Stimulated activated CD4-positive, alpha-beta T cell treated with anti-CD3 and anti-CD28 coated beads, TNF-alpha, amount 100 ng/mL, for 24 hours (primary cell): ENCODE data around the gene PHACTR4.
A peak's percentile ranks its signal among the peaks of the same experiment; 100 is the strongest.
"Not testable (repeated sequence)": the region's sequence is repeated elsewhere in the genome, so short reads cannot be mapped to it uniquely, and the experiment has no call there.

Experiments used
- DNase-seq, 3 experiments: peaks; one replicate each; pipeline ENCODE4 v3.0.0-alpha.2; 2020; ENCODE audit warnings: low read depth in 3 of 3

Gene PHACTR4

DNA sequence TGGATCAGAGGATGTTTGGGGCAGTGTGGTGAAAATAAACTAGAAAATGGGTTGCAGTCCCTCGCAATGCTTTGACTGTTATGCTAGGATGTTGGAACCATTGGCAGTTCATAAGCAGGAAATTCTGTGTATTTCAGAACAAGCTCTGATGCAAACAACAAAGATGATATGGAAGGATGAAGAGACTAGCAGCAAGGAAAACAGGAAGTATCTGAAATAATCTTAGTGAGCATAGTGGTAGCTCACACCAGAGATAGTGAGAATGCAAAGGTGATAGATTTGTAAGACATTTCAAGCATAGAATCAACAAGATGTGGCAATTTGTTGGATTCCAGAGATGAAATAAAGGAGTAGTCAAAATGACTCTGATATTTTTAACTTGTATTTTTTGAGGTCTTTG lies 125.2 kb downstream of the PHACTR4 start:
- no peak for DNase-seq

DNA sequence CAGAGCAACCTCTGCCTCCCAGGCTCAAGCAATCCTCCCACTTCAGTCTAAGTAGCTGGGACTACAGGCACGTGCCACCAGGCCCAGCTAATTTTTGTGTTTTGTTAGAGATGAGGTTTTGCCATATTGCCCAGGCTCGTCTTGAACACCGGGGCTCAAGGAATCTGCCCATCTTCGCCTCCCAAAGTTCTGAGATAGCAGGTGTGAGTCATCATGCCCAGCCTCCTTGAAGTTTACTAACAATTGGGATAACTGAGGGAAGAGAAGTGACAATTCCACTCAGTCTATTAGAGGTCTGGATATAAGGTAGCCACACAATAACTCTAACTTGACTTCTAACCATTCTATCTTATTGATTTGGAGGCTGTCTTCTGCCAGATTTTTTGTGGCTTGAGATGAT lies 130.0 kb downstream of the PHACTR4 start:
- no peak for DNase-seq

DNA sequence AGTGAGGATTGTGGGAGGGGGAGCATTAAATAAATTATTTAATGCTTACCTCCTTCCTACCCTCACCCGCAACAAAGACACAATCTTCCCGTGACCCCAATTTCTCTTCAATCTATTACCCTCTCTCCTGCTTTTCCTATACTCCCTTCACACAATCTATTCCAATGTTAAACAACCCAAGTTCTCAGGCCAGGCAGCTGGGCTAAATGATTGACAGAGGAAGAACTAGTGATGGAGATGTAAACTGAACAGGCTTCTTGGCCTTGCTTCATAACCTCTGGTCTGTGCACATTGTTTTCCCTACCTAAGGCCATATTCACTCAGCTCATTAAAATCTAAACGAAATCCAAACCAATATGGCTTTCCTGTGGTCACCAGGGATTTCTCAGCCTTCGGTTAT lies 132.4 kb downstream of the PHACTR4 start:
- DNase-seq, result no peak

DNA sequence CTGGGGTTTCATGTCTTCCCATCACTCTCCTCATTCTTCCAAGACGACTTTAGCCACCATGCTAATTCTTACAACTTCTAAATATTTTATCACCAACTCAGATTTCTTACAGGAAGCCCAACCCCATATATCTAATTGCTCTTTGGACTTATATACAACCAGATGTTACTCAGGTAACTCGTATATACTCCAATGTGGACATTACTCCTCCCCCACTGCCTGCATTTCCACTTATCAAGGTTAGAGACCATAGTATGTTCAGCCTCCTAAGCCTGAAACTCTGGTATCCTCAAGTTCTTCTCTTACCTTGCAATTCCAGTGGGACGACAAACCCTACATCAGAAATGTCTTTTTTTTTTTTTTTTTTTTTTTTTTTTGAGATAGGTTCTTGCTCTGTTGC lies 133.6 kb downstream of the PHACTR4 start:
- DNase-seq, result no peak

DNA sequence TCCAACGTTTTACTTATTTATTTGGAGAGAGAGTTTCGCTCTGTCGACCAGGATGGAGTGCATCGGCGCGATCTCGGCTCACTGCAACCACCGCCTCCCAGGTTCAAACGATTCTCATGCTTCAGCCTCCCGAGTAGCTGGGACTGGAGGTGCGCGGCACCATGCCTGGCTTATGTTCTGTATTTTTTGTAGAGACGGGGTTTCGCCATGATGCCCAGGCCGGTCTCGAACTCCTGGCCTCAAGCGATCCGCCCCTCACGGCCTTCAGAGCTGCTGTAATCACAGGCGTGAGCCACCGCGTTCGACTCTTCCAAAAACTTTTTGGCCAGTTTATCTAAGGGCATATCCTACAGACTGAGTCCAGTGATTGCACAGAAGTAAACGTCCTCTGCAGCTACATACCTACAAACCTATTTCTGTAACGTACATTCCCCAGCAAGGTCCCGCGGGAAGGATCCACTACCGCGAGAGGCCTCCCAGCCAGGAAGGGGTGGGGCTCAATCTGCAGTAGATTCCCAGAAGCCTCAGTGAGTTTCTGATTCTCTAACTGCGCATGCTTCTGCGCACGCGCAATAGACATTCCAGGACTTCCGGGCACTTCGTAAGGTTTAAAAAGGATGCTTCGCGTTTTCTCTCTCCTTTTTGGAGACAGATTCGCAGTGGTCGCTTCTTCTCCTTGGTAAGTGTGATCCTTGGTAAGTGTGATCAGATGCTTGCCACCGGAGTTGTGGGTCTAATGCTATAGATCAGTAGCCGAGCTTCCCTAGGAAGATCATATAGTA lies 136.1 kb downstream of the PHACTR4 start, which contains the start of gene RCC1:
TSS of gene RCC1 (plus strand) at position 638 of the 782 bp plus-strand sequence. CDS start 23,824 bp downstream, outside the sequence.
- peak; percentile 87 to 94 (median 93) for DNase-seq

DNA sequence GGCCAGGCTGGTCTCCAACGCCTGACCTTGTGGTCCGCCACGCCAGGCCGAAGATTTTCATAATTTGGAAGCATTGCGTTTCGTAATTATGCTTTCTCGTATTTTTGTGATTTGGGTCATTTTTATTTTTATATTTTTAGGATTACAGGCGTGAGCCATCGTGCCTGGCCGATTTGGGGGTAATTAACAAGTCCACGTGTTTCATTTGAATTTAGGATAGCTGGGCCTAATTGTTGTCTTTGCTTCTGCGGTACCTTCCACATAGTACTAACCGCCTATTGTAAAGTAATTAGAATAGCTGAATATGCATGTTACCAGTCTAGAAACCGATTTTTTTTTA lies 137.3 kb downstream of the PHACTR4 start:
- no peak for DNase-seq

DNA sequence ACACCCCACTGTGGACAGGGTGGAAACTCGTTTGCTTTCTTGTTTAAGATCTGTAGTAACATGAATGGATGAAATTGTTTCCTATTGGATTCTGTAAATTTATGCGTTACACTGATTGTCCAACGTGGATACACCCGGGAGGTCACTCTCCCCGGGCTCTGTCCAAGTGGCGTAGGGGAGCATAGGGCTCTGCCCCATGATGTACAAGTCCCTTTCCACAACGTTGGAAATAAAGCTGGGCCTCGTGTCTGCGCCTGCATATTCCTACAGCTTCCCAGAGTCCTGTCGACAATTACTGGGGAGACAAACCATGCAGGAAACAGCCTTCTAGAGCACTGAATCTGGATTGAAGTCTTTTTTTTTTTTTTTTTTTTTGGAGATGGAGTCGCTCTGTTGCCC lies 137.7 kb downstream of the PHACTR4 start:
- peak; percentile 12 to 38 (median 19) for DNase-seq

DNA sequence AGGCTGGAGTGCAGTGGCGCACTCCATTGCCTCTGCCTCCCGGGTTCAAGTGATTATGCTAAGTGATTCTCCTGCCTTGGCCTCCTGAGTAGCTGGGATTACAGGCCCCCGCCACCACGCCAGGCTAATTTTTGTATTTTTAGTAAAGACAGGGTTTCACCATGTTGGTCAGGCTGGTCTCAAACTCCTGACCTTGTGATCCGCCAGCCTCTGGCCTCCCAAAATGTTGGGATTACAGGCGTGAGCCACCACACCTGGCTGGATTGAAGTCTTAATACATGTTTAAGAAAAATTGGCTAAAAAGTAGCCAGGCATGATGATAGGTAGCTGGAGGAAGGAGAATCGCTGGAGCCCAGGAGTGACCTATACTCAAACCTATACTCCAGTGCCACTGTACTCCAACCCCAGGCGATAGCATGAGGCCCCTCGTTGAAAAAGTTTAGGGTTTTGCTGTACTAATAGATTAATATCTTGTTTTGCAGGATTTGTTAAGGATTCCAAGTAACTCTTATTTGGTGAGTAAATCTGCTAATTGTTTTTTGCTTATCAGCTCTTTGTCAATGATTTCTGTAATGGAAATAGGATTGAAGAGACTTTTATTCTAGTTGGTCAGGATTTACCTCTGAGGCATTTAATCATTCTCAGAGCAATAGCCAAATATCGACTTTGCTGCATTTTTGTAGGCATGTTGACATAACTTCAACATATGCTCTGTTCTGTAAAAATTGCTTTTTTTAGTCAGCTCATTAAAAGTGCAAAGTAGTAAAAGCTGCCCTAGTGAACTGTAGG lies 138.3 kb downstream of the PHACTR4 start:
- peak; percentile 8 to 28 (median 12) for DNase-seq

DNA sequence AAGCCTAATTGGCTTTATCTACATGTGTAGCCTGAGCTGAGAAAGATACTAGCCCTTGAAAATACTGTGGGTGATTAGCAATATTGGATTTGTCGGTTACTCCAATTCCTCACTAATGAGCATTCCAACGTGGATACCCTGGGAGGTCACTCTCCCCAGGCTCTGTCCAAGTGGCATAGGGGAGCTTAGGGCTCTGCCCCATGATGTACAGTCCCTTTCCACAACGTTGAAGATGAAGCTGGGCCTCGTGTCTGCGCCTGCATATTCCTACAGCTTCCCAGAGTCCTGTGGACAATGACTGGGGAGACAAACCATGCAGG lies 138.9 kb downstream of the PHACTR4 start:
- peak; percentile 5 to 18 (median 18) for DNase-seq

DNA sequence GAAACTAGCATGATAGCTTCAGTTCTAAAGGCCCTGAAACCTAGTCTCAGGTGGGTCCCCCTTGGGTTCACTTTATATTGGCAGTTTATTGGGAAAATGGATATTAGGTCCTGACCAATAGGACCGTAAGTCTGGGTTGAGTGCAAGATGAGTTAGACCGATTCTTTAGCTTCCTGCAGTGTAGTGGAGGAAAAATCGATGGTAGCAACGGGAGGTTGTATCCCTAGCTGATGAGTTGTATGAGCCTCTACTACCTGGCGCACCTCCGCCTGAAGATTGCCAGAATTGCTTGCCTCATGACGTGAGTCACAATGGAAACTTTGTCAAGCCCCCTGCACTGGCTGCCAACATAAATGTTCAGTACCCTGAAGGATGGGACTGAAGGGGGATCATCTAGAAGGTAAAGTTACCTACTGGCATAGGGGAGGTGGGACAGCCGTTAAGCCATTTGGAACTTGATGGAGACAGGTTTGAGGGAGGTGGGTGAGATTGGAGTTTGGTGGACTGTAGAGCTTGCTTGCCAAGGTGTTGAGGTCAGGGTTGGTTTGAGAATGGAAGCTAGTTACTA lies 140.2 kb downstream of the PHACTR4 start:
- peak; percentile 34 to 37 (median 35) for DNase-seq

DNA sequence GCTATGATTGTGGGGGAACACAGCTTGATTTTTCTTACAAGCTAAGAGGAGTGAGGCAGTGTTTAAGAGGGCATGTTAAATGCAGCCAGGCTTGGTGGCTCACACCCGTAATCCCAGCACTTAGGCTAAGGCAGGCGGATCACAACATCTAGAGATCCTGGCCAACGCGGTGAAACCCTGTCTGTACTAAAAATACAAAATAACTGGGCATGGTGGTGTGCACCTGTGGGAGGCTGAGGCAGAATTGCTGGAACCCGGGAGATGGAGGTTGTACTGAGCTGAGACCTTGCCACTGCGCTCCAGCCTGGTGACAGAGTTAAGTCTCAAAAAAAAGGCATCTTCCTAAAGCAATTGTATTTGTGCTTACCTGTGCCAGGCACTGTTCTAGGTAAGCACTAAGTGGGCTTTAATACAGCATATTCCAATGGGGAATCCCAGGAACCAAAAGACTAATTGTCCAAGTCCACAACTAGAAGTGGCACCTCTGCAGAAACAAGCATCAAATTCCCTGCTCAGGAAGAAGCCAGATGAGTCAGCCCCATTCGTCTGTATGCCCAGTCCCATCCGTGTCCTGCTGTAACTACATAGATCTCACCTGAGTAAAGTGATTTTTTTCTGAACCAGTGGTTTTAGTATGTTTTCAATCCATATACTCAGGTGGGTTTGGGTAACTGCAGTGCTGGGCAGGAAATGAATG lies 140.9 kb downstream of the PHACTR4 start:
- DNase-seq, result peak; percentile 26 to 38 (median 32)

DNA sequence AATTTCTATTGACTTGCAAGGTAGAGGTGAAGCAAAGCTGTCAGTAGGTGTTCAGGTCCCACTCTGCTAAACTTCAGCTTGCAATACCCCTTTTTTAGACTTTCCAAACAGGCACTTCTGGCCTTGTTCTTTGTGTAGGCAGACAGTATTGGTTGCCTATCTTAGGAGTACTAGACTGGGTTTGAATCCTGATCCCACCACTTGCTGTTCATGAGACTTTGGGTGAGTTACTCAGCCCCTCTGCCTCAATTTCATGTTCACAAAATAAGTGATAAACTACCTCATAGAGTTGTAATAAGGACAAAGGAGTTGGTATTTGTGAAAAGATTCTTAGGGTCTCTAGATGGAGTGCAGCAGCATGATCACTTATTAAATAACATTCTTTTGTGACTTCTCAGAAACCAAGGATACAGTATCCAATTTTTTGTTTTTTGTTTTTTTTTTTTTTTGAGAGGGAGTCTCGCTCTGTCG lies 141.5 kb downstream of the PHACTR4 start:
- peak; percentile 4 to 22 (median 22) for DNase-seq

DNA sequence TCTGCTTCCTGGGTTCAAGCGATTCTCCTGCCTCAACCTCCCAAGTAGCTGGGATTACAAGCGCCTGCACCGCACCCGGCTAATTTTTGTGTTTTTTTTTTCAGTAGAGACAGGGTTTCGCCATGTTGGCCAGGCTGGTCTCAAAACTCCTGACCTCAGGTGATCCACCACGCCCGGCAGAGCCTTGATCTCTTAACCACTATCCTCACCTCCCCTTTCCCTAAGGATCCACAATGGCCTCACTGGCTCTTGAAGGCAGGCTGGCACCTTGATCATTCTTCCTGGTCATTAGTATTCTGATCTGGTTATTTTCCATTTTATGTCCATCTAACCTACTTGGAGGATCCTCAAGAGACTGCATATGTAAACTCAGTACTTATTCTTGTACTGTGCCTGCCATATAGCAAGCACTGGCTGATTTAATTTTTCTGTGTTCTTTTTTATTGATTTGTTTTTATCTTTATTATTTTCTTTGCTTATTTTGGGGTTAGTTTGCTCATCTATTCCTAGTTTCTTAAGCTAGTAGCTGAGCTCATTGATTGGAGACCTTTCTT lies 142.6 kb downstream of the PHACTR4 start:
- peak in 1 of 3 experiments; percentile 38 for DNase-seq

DNA sequence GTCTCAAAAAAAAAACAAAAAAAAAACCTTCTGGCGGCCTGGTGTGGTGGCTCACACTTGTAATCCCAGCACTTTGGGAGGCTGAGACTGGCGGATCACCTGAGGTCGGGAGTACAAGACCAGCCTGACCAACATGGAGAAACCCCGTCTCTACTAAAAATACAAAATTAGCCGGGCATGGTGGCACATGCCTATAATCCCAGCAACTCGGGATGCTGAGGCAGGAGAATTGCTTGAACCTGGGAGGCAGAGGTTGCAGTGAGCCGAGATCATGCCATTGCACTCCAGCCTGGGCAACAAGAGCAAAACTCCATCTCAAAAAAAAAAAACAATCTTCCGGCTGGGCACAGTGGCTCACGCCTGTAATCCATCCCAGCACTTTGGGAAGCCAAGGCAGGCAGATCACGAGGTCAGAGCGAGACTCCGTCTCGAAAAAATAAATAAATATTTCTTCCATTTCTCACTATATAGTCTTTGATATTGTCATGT lies 144.9 kb downstream of the PHACTR4 start:
- DNase-seq, result peak in 1 of 3 experiments; percentile 29

DNA sequence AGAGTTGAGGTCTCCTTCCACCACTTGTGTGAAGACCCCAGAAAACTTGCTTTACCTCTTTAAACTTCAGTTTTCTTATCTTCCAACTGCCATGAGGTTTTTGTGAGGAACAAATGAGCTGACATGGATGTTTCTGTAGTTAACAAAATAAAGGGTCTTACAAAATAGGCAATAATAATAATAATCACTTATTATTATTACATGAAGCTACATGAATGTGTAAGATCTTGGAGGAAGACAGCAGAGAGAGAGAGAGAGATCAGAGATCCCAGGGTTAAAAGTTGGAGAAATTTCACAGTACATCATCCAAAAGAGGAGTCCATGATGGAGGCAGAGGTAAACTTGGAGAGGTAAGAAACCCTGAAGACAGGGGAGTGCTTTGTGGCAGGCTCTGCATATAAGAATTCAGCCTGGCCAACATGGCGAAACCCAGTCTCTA lies 147.0 kb downstream of the PHACTR4 start:
- DNase-seq, result no peak

DNA sequence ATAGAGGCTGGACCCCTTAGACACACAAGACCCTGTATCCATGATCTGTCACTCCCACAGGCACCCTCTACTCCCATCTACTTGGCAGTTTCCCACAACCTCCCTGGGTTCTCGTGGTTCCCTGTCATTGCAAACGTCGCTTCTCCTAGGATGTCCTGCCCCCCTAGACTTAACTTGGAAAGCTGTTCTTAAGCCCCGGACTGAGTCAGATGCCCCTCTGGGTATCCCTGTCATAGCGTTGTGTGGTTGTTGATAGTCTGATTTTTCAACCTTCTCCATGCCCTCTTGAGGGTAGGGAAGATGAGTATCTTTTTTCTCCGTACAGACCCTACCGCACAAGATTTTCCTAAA lies 148.1 kb downstream of the PHACTR4 start:
- no peak for DNase-seq

DNA sequence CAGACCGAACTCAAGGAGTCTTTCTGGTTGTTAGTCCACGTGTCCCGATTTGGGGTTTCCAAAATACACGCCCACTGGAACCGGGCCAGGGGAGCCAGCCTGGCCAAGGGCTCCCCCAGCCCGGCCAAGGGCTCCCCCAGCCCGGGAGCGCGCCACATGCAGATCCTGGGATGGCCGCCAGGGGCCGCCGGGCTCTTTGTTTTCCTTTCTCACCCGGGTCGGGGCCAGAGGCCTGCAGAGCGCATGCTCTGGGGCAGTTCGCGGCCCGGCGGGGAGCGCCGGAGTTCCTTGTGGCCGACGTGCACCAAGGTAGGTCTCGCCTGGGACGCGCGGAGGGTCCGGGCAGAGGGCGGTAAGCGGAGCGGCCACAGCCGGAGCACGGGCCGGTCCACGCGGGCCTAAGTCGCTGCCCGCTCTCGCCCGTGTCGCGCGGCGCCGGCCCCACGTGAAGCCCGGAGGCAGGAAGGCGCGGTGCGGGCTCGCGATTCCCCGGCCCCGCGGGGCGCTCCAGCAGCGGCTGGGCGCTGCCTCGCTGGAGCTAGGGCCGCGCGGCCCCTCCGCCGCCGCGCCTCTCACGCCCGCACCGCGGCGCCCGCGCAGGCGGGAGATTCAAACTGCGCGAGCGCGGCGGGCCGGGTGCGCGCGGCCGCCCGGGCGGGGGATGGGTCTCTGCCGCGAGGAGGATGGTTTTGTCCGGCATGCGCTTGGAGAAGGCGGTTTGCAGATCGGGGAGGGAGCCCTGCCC lies 148.6 kb downstream of the PHACTR4 start:
- peak; percentile 79 to 93 (median 80) for DNase-seq

DNA sequence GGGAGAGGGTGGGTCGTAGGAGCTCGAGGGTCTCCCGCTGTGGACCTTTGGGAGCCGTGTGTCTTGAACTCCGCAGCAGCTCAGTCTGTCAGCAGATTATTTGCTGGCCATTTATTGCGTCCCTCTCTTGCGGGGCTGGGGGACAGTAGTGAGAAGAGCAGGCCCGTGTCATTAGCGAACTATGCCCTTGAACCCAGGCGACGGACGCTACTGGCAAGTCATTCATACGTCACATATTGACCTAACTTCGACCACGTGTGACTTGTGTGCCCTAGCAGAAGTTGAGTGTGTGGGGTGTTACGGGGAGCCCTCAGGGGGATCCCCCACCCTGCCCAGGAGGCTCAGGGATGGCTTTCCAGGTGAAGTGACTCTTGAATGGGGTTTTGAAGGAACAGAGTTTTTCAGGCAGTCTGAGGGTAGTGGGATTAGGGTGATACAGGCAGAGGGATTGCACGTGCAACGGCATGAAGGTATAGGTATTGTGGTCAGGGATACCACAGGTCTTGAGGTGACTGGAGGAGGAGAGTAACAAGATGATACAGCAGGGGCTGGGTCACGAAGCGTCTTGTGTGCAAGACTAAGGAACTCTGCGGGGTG lies 149.3 kb downstream of the PHACTR4 start:
- DNase-seq, result peak in 2 of 3 experiments; percentile 15 to 61

DNA sequence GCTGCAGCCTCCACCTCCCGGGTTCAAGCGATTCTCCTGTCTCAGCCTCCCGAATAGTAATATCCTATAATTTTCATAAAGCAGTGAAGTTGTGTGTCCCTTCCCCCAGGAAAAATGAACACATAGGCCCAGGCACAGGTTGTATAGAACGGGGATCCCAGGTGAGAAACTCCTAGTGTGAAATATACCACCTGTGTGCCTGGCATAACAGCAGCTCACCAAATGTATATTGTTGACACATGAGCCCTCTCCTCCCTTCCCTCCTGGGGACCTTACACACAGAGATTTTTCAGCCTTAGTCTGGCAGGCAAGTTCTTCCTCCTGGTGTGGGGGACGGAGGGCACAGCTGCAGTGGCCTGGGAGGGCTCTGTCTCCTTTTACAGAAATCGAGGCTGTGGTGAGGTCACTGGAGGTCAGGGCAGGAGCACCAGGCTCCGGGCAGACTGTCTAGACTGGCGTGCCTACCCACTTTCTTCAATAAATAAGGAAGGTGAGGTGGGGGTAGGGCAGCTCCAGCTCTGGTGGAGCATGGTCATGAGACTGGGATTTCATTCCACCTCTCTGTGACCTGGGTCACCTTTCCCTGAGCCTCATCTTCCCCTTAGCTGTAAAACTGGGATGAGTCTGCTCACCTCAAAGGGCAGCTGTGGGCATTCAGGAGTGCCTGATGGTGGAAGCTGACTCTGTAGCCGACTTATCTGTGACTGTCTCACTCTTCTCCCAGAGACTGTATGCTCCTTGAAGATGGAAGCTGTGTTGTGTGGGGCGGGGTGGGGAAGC lies 150.6 kb downstream of the PHACTR4 start:
- no peak for DNase-seq

DNA sequence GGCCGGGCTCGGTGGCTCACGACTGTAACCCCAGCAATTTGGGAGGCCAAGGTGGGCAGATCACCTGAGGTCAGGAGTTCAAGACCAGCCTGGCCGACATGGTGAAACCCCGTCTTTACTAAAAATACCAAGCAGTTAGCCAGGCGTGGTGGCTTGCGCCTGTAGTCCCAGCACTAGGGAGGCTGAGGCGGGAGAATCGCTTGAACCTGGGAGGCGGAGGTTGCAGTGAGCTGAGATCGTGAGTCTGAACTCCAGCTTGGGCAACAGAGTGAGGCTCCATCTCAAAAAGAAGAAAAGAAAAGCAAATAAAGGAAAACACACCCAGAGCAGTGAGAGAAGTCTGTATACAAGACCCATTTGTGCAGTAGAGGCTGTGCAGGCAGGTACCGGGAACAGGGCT lies 151.3 kb downstream of the PHACTR4 start:
- DNase-seq, result not testable (repeated sequence)
